ENCODE measurements around the gene ZEB1.

Gene ZEB1

GRCh38 chr10:31526178-31526577 is 207.2 kb downstream of the ZEB1 start:
- TF ChIP-seq CTCF (conservative IDR thresholded peaks at IDR 0.05; ENCODE audit: low read depth, low read length): no peak
- peaks cover 5% of the 10 kb centered on the region for H3K4me1 ChIP-seq (ENCODE audit: low read depth, poor library complexity, severe bottlenecking)

GRCh38 chr10:31526681-31527080 is 207.7 kb downstream of the ZEB1 start:
- no peak for TF ChIP-seq CTCF (conservative IDR thresholded peaks at IDR 0.05; ENCODE audit: low read depth, low read length)
- Histone ChIP-seq H3K79me2 (ENCODE audit: insufficient read depth, low read depth) (no peaks in the 10 kb centered on the region), H3K4me1 (ENCODE audit: low read depth, poor library complexity, severe bottlenecking) (no peaks in the 10 kb centered on the region), H2AFZ (ENCODE audit: low read depth) (no peak overlapping the region), H4K20me1 (ENCODE audit: insufficient read depth) (no peaks in the 10 kb centered on the region), H3K9ac (no peak overlapping the region), H3K36me3 (ENCODE audit: insufficient read depth) (no peaks in the 10 kb centered on the region), H3K4me2 (no peak overlapping the region), H3K27me3 (ENCODE audit: insufficient read depth, low read depth) (no peaks in the 10 kb centered on the region), H3K27ac (no peak overlapping the region), H3K4me3 (IDR thresholded peaks at IDR 0.05; ENCODE audit: insufficient read depth, low read depth, low read length) (no peak overlapping the region)

More at GRCh38 chr10:31526178-31526577, 207.2 kb downstream of the ZEB1 start:
- H2AFZ ChIP-seq (ENCODE audit: low read depth): no peak overlapping the region
- H3K4me3 ChIP-seq (IDR thresholded peaks at IDR 0.05; ENCODE audit: insufficient read depth, low read depth, low read length): no peak overlapping the region
- H3K9ac ChIP-seq: no peak overlapping the region
- H3K79me2 ChIP-seq (ENCODE audit: insufficient read depth, low read depth): no peaks in the 10 kb centered on the region
- H3K36me3 ChIP-seq (ENCODE audit: insufficient read depth): no peaks in the 10 kb centered on the region
- no peak overlapping the region for H3K4me2 ChIP-seq
- no peaks in the 10 kb centered on the region for H3K27me3 ChIP-seq (ENCODE audit: insufficient read depth, low read depth)
- H3K27ac ChIP-seq: no peak overlapping the region
- H4K20me1 ChIP-seq (ENCODE audit: insufficient read depth): no peaks in the 10 kb centered on the region

- no peaks in the 10 kb centered on the region for H3K36me3 ChIP-seq (ENCODE audit: insufficient read depth)
- H3K27me3 ChIP-seq (ENCODE audit: insufficient read depth, low read depth): no peaks in the 10 kb centered on the region
These were observed 209.8 kb downstream of the ZEB1 start for GRCh38 chr10:31528831-31529230.

GRCh38 chr10:31536302-31536701 is 217.3 kb downstream of the ZEB1 start:
- Histone ChIP-seq H3K27ac (no peak overlapping the region), H2AFZ (ENCODE audit: low read depth) (no peak overlapping the region), H3K4me2 (no peak overlapping the region), H4K20me1 (ENCODE audit: insufficient read depth) (no peaks in the 10 kb centered on the region), H3K4me1 (ENCODE audit: low read depth, poor library complexity, severe bottlenecking) (no peaks in the 10 kb centered on the region), H3K36me3 (ENCODE audit: insufficient read depth) (no peaks in the 10 kb centered on the region), H3K9ac (no peak overlapping the region), H3K79me2 (ENCODE audit: insufficient read depth, low read depth) (no peaks in the 10 kb centered on the region), H3K27me3 (ENCODE audit: insufficient read depth, low read depth) (no peaks in the 10 kb centered on the region), H3K4me3 (IDR thresholded peaks at IDR 0.05; ENCODE audit: insufficient read depth, low read depth, low read length) (no peak overlapping the region)
- TF ChIP-seq CTCF (conservative IDR thresholded peaks at IDR 0.05; ENCODE audit: low read depth, low read length): no peak

More at GRCh38 chr10:31528831-31529230, 209.8 kb downstream of the ZEB1 start:
- Histone ChIP-seq H3K9ac (no peak overlapping the region), H3K4me3 (IDR thresholded peaks at IDR 0.05; ENCODE audit: insufficient read depth, low read depth, low read length) (no peak overlapping the region), H3K4me2 (no peak overlapping the region), H2AFZ (ENCODE audit: low read depth) (no peak overlapping the region), H3K27ac (no peak overlapping the region), H4K20me1 (ENCODE audit: insufficient read depth) (no peaks in the 10 kb centered on the region), H3K79me2 (ENCODE audit: insufficient read depth, low read depth) (no peaks in the 10 kb centered on the region), H3K4me1 (ENCODE audit: low read depth, poor library complexity, severe bottlenecking) (no peaks in the 10 kb centered on the region)
- no peak for TF ChIP-seq CTCF (conservative IDR thresholded peaks at IDR 0.05; ENCODE audit: low read depth, low read length)
